ENCODE data around the gene CLEC4M. TPM values are rescaled to one million over a fixed set of nuclear protein-coding genes. Genes with fewer than 3 reads are reported as not detected.
"Not testable (repeated sequence)": the region's sequence is repeated elsewhere in the genome, so short reads cannot be mapped to it uniquely, and the experiment has no call there.

The CLEC4M gene
- total RNA-seq, 1 donor from 2014 or later: not detected

- intact Hi-C loops (cut with micrococcal nuclease): no loop called here
These were observed 38.1 kb downstream of the CLEC4M start for GRCh38 chr19:7801020-7801570.

GRCh38 chr19:7806234-7806633, 43.2 kb downstream of the CLEC4M start:
- intact Hi-C loops (cut with micrococcal nuclease): no loop called here

- intact Hi-C loops (cut with micrococcal nuclease): no loop called here
These were observed 43.8 kb downstream of the CLEC4M start for GRCh38 chr19:7806876-7807275.

GRCh38 chr19:7808108-7808507, 45.1 kb downstream of the CLEC4M start:
- intact Hi-C loops (cut with micrococcal nuclease): no loop called here

- intact Hi-C loops (cut with micrococcal nuclease): no loop called here
These were observed 48.9 kb downstream of the CLEC4M start for GRCh38 chr19:7811989-7812388.

GRCh38 chr19:7815325-7815724, 52.3 kb downstream of the CLEC4M start:
- intact Hi-C loops (cut with micrococcal nuclease): no loop called here

GRCh38 chr19:7816040-7816439, 53.0 kb downstream of the CLEC4M start:
- intact Hi-C loops (cut with micrococcal nuclease): not testable (repeated sequence)

GRCh38 chr19:7817801-7818200, 54.8 kb downstream of the CLEC4M start:
- intact Hi-C loops (cut with micrococcal nuclease): no loop called here

- intact Hi-C loops (cut with micrococcal nuclease): no loop called here
These were observed 55.8 kb downstream of the CLEC4M start for GRCh38 chr19:7818806-7819205.

Other genes with a start within 250 kb of the CLEC4M start
- 5.2 and 5.3 TPM in 2 replicates for gene ZNF358, start 247.1 kb upstream of the CLEC4M start, total RNA-seq
- gene MCOLN1, start 240.6 kb upstream of the CLEC4M start, total RNA-seq: 10.7 and 13.2 TPM in 2 replicates
- gene PNPLA6, start 227.5 kb upstream of the CLEC4M start, total RNA-seq: 115 and 116 TPM in 2 replicates
- 0.11 and 0.16 TPM in 2 replicates for gene CAMSAP3, start 167.4 kb upstream of the CLEC4M start, total RNA-seq
- gene XAB2, start 133.7 kb upstream of the CLEC4M start, total RNA-seq: 39.0 and 39.7 TPM in 2 replicates
- 129 and 134 TPM in 2 replicates for gene PET100, start 133.4 kb upstream of the CLEC4M start, total RNA-seq
- gene PCP2, start 129.5 kb upstream of the CLEC4M start, total RNA-seq: 0.82 and 2.0 TPM in 2 replicates
- gene STXBP2, start 126.1 kb upstream of the CLEC4M start, total RNA-seq: 124 and 129 TPM in 2 replicates
- 0.55 TPM in 1 of 2 replicates, not detected in the other for gene RETN, start 94.2 kb upstream of the CLEC4M start, total RNA-seq
- gene MCEMP1, start 86.2 kb upstream of the CLEC4M start, total RNA-seq: not detected in 2 replicates
- gene TRAPPC5, start 82.4 kb upstream of the CLEC4M start, total RNA-seq: 65.6 and 76.9 TPM in 2 replicates
- gene FCER2, start 61.1 kb upstream of the CLEC4M start, total RNA-seq: 0.25 TPM in 1 of 2 replicates, not detected in the other
- not detected in 2 replicates for gene CLEC4G, start 31.1 kb upstream of the CLEC4M start, total RNA-seq
- not detected in 2 replicates for gene CD209, start 15.7 kb upstream of the CLEC4M start, total RNA-seq
- gene EVI5L, start 67.0 kb downstream of the CLEC4M start, total RNA-seq: 5.1 and 6.0 TPM in 2 replicates
- gene PRR36, start 111.1 kb downstream of the CLEC4M start, total RNA-seq: 0.09 TPM in 1 of 2 replicates, not detected in the other
- gene LRRC8E, start 125.3 kb downstream of the CLEC4M start, total RNA-seq: not detected in 2 replicates
- gene MAP2K7, start 140.6 kb downstream of the CLEC4M start, total RNA-seq: 42.0 and 45.2 TPM in 2 replicates
- gene TGFBR3L, start 151.6 kb downstream of the CLEC4M start, total RNA-seq: 1.1 and 2.6 TPM in 2 replicates
- gene SNAPC2, start 157.1 kb downstream of the CLEC4M start, total RNA-seq: 16.0 and 21.4 TPM in 2 replicates
- 0.23 TPM in 1 of 2 replicates, not detected in the other for gene CTXN1, start 162.9 kb downstream of the CLEC4M start, total RNA-seq
- 60.6 and 65.9 TPM in 2 replicates for gene TIMM44, start 180.4 kb downstream of the CLEC4M start, total RNA-seq
- gene ELAVL1, start 242.4 kb downstream of the CLEC4M start, total RNA-seq: 120 and 129 TPM in 2 replicates

All from T-helper 2 cell treated with Interferon-gamma antibody and Interleukin-4, amounts not matched to agents 100 ng/mL and 5 ng/mL, for 36 hours (primary cell).